Thymus (tissue), 11 donors: ENCODE results near the gene PCBD1. TPM values are rescaled to one million over a fixed set of nuclear protein-coding genes. Genes with fewer than 3 reads are reported as not detected.

Experiments
- DNase-seq, 9 donors: peaks; one replicate each; pipeline ENCODE4 v3.0.0-alpha.2; 2013; ENCODE audit warnings: low spot score in 9 of 9, low read depth in 6 of 9, missing footprints in 1 of 9
- H3K27ac ChIP-seq, 2 donors: one replicate each; pipeline ENCODE4 v1.5.1; 2013; ENCODE audit warnings: control low read depth in 1 of 2, low read depth in 1 of 2, low read length in 1 of 2, mild to moderate bottlenecking in 1 of 2, moderate library complexity in 1 of 2
- H3K27me3 ChIP-seq, 2 donors: one replicate each; pipeline ENCODE4 v1.5.1; 2013; ENCODE audit warnings: low read length in 1 of 2; ENCODE audit not compliant: control insufficient read depth in 2 of 2, insufficient read depth in 1 of 2
- H3K36me3 ChIP-seq, 2 donors: one replicate each; pipeline ENCODE4 v1.5.1; 2013; ENCODE audit warnings: low read length in 1 of 2, mild to moderate bottlenecking in 1 of 2, moderate library complexity in 1 of 2; ENCODE audit not compliant: control insufficient read depth in 2 of 2, insufficient read depth in 2 of 2
- H3K4me1 ChIP-seq, 2 donors: one replicate each; pipeline ENCODE4 v1.5.1; 2013; ENCODE audit warnings: low read length in 2 of 2; ENCODE audit not compliant: control insufficient read depth in 2 of 2, insufficient read depth in 2 of 2
- H3K4me3 ChIP-seq, 2 donors: one replicate each; pipeline ENCODE4 v1.5.1; 2013; ENCODE audit warnings: low read length in 2 of 2, control low read depth in 1 of 2, mild to moderate bottlenecking in 1 of 2
- H3K9me3 ChIP-seq, 2 donors: one replicate each; pipeline ENCODE4 v1.5.1; 2013; ENCODE audit warnings: low read length in 1 of 2, mild to moderate bottlenecking in 1 of 2; ENCODE audit not compliant: control insufficient read depth in 2 of 2, insufficient read depth in 1 of 2
- WGBS: extraction: QIAGEN DNeasy Blood & Tissue Kit; methylation state at CpG from one replicate; pipeline ENCODE4 v1.1.7; 2013; 5-methylcytosine and 5-hydroxymethylcytosine counted together
- polyA plus RNA-seq: library from polyadenylated mRNA; stranded (reverse); fragments of 200-250 nt; gene quantifications from one replicate; pipeline ENCODE4 v1.2.3, GENCODE V29; 2013
- total RNA-seq: library from RNA; stranded (reverse); fragments of 120-200 nt; gene quantifications from one replicate; pipeline ENCODE4 v1.2.4, GENCODE V29; 2013
- donor health status: healthy.

Gene PCBD1
- total and polyA plus RNA-seq, 2 donors = 22.0 to 59.0 TPM

GRCh38 chr10:70836319-70836718, 52.0 kb downstream of the PCBD1 start:
- Histone ChIP-seq H3K36me3 (no peaks in the 10 kb centered on the region), H3K27ac (no peak overlapping the region), H3K27me3 (no peaks in the 10 kb centered on the region), H3K9me3 (no peaks in the 10 kb centered on the region), H3K4me1 (no peaks in the 10 kb centered on the region), H3K4me3 (no peak overlapping the region)
- WGBS = 96% methylated on average over 2 of the region's 2 CpGs
- no peak for DNase-seq

- H3K9me3 ChIP-seq = no peaks in the 10 kb centered on the region
- DNase-seq = no peak
- H3K4me3 ChIP-seq = no peak overlapping the region
- 96% methylated on average over 7 of the region's 7 CpGs for WGBS
- H3K27me3 ChIP-seq = no peaks in the 10 kb centered on the region
- H3K27ac ChIP-seq = no peak overlapping the region
- no peaks in the 10 kb centered on the region for H3K4me1 ChIP-seq
- H3K36me3 ChIP-seq = no peaks in the 10 kb centered on the region
Measured at GRCh38 chr10:70834441-70835151, 53.8 kb downstream of the PCBD1 start.

- H3K4me3 ChIP-seq = no peak overlapping the region
- H3K27ac ChIP-seq = no peak overlapping the region
- 98% methylated on average over 5 of the region's 5 CpGs for WGBS
- no peaks in the 10 kb centered on the region for H3K4me1 ChIP-seq
- no peaks in the 10 kb centered on the region for H3K36me3 ChIP-seq
- H3K9me3 ChIP-seq = no peaks in the 10 kb centered on the region
- no peaks in the 10 kb centered on the region for H3K27me3 ChIP-seq
- no peak for DNase-seq
Measured at GRCh38 chr10:70834021-70834420, 54.3 kb downstream of the PCBD1 start.

DNA sequence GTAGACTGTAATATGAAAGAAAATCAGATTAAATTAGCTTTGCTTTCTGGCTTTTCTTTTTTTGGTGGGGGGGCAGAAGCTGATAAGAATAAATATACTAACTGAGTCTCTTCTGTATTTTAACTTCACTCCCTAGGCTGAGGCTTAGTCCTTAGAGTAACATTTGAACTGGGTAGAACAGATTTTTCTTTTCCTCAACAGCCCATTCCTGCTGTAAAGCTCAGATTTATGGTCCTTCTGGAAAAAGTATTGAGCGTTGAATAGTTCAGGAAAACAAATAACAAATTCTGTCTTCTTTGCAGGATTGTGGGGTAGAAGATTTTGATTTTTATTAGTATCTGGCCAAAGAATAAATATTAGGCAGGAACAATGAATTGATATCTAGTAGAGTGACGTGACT, 54.8 kb downstream of the PCBD1 start:
- no peak overlapping the region for H3K27ac ChIP-seq
- no peak for DNase-seq
- H3K9me3 ChIP-seq = no peaks in the 10 kb centered on the region
- H3K4me1 ChIP-seq = no peaks in the 10 kb centered on the region
- 97% methylated on average over 2 of the region's 2 CpGs for WGBS
- no peak overlapping the region for H3K4me3 ChIP-seq
- H3K36me3 ChIP-seq = no peaks in the 10 kb centered on the region
- no peaks in the 10 kb centered on the region for H3K27me3 ChIP-seq

Other genes starting within 250 kb of the PCBD1 start
- 1.8 TPM for gene ADAMTS14, start 216.1 kb downstream of the PCBD1 start, total RNA-seq
- gene ADAMTS14, start 216.1 kb downstream of the PCBD1 start, polyA plus RNA-seq = 1.2 TPM
- gene TBATA, start 103.2 kb downstream of the PCBD1 start, total RNA-seq = 134 TPM
- 42.1 TPM for gene TBATA, start 103.2 kb downstream of the PCBD1 start, polyA plus RNA-seq
- gene SGPL1, start 72.6 kb downstream of the PCBD1 start, total RNA-seq = 27.4 TPM
- gene SGPL1, start 72.6 kb downstream of the PCBD1 start, polyA plus RNA-seq = 20.5 TPM